WTC11 (cell line): ENCODE measurements around the gene PHRF1.

Source experiments
- CREB1 ChIP-seq: sonication (generic); formaldehyde crosslinking; IDR thresholded peaks from 2 replicates; pipeline ENCODE4 v1.8.0; 2023; ENCODE audit warnings: mild to moderate bottlenecking, missing genetic modification reagents
- SP1 ChIP-seq: sonication (generic); formaldehyde crosslinking; conservative IDR thresholded peaks from 2 replicates; pipeline ENCODE4 v1.8.1; 2022; ENCODE audit warnings: missing genetic modification reagents
- TF ChIP-seq, protein P1 (sequence below): sonication (generic); formaldehyde crosslinking; conservative IDR thresholded peaks from 2 replicates; pipeline ENCODE4 v1.8.1; 2023; ENCODE audit warnings: mild to moderate bottlenecking, low read depth, missing genetic modification reagents, moderate library complexity
- TF ChIP-seq, protein P2 (sequence below): fragments of 200-600 bp; IDR thresholded peaks from 2 replicates; pipeline ENCODE4 v1.8.0; 2022; ENCODE audit warnings: antibody characterized with exemption

GRCh38 chr11:592918-593317, 16.6 kb downstream of the PHRF1 start:
- TF ChIP-seq, protein P1, sequence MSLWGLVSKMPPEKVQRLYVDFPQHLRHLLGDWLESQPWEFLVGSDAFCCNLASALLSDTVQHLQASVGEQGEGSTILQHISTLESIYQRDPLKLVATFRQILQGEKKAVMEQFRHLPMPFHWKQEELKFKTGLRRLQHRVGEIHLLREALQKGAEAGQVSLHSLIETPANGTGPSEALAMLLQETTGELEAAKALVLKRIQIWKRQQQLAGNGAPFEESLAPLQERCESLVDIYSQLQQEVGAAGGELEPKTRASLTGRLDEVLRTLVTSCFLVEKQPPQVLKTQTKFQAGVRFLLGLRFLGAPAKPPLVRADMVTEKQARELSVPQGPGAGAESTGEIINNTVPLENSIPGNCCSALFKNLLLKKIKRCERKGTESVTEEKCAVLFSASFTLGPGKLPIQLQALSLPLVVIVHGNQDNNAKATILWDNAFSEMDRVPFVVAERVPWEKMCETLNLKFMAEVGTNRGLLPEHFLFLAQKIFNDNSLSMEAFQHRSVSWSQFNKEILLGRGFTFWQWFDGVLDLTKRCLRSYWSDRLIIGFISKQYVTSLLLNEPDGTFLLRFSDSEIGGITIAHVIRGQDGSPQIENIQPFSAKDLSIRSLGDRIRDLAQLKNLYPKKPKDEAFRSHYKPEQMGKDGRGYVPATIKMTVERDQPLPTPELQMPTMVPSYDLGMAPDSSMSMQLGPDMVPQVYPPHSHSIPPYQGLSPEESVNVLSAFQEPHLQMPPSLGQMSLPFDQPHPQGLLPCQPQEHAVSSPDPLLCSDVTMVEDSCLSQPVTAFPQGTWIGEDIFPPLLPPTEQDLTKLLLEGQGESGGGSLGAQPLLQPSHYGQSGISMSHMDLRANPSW, result no peak
- TF ChIP-seq SP1 (CRISPR knock-in tag) (no peak), CREB1 (CRISPR knock-in tag) (no peak)
- TF ChIP-seq, protein P2, sequence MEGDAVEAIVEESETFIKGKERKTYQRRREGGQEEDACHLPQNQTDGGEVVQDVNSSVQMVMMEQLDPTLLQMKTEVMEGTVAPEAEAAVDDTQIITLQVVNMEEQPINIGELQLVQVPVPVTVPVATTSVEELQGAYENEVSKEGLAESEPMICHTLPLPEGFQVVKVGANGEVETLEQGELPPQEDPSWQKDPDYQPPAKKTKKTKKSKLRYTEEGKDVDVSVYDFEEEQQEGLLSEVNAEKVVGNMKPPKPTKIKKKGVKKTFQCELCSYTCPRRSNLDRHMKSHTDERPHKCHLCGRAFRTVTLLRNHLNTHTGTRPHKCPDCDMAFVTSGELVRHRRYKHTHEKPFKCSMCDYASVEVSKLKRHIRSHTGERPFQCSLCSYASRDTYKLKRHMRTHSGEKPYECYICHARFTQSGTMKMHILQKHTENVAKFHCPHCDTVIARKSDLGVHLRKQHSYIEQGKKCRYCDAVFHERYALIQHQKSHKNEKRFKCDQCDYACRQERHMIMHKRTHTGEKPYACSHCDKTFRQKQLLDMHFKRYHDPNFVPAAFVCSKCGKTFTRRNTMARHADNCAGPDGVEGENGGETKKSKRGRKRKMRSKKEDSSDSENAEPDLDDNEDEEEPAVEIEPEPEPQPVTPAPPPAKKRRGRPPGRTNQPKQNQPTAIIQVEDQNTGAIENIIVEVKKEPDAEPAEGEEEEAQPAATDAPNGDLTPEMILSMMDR, result no peak
